PFSK-1 (cell line): ENCODE measurements around the gene ZNF101.

Experiments used
- FOXP2 ChIP-seq: optimal IDR thresholded peaks from 2 replicates; pipeline ENCODE3; 2011; ENCODE audit warnings: borderline replicate concordance, control low read depth, inconsistent platforms; ENCODE audit not compliant: insufficient read depth; ENCODE audit errors: extremely low read length, extremely low read depth
- POLR2AphosphoS5 ChIP-seq: IDR thresholded peaks from 2 replicates; pipeline ENCODE4 v1.6.1; 2012; ENCODE audit warnings: low read depth, mild to moderate bottlenecking, control low read depth, low read length, moderate library complexity
- REST ChIP-seq, 2 experiments: IDR thresholded peaks; 2 replicates each; pipeline versions ENCODE4 v1.6.1 to v1.8.0; 2011 to 2012; ENCODE audit warnings: low read depth in 2 of 2, low read length in 2 of 2, control low read depth in 1 of 2, inconsistent platforms in 1 of 2, mild to moderate bottlenecking in 1 of 2, moderate library complexity in 1 of 2; ENCODE audit not compliant: insufficient read depth in 1 of 2
- SIN3A ChIP-seq: IDR thresholded peaks from 2 replicates; pipeline ENCODE4 v1.6.1; 2012; ENCODE audit warnings: mild to moderate bottlenecking, low read length, moderate library complexity, borderline replicate concordance; ENCODE audit not compliant: insufficient read depth
- TAF1 ChIP-seq: IDR thresholded peaks from 2 replicates; pipeline ENCODE4 v1.6.1; 2012; ENCODE audit warnings: low read length, control low read depth, borderline replicate concordance; ENCODE audit not compliant: insufficient read depth

The ZNF101 gene

GRCh38 chr19:19710506-19710905 lies 41.9 kb downstream of the ZNF101 start:
- TF ChIP-seq FOXP2 (no peak), TAF1 (no peak)

- TF ChIP-seq FOXP2 (no peak), POLR2AphosphoS5 (no peak), SIN3A (no peak), REST (IDR thresholded peaks at IDR 0.05; ENCODE audit: insufficient read depth in 1 of 2, low read depth in 2 of 2, low read length in 2 of 2) (no peak), TAF1 (no peak)
Measured at GRCh38 chr19:19711306-19711933, 42.8 kb downstream of the ZNF101 start.

- TF ChIP-seq TAF1: no peak
- TF ChIP-seq SIN3A: no peak
- TF ChIP-seq REST (IDR thresholded peaks at IDR 0.05; ENCODE audit: insufficient read depth in 1 of 2, low read depth in 2 of 2, low read length in 2 of 2): no peak
- TF ChIP-seq FOXP2: no peak
- no peak for TF ChIP-seq POLR2AphosphoS5
Measured at GRCh38 chr19:19711934-19712828, 43.5 kb downstream of the ZNF101 start.

GRCh38 chr19:19719798-19720197 lies 51.2 kb downstream of the ZNF101 start:
- TF ChIP-seq TAF1: no peak
- TF ChIP-seq REST (IDR thresholded peaks at IDR 0.05; ENCODE audit: insufficient read depth in 1 of 2, low read depth in 2 of 2, low read length in 2 of 2): no peak
- TF ChIP-seq FOXP2: no peak

- TF ChIP-seq POLR2AphosphoS5 (no peak), FOXP2 (no peak), REST (IDR thresholded peaks at IDR 0.05; ENCODE audit: insufficient read depth in 1 of 2, low read depth in 2 of 2, low read length in 2 of 2) (no peak), TAF1 (no peak), SIN3A (no peak)
Measured at GRCh38 chr19:19721896-19722295, 53.3 kb downstream of the ZNF101 start.
